DMS79 (cell line): ENCODE measurements around the gene DOC2A.
"Not testable (repeated sequence)": the region's sequence is repeated elsewhere in the genome, so short reads cannot be mapped to it uniquely, and the experiment has no call there.

Experiments
- DNase-seq: peaks from one replicate; lab custom pipeline; 2025; lab: John Stamatoyannopoulos, UW

DOC2A gene

GRCh38 chr16:30027588-30028437 lies 17.0 kb upstream of the DOC2A start:
- no peak for DNase-seq

- no peak for DNase-seq
Measured at GRCh38 chr16:30026449-30026848, 15.6 kb upstream of the DOC2A start.

GRCh38 chr16:30025574-30025973 lies 14.7 kb upstream of the DOC2A start:
- no peak for DNase-seq

- no peak for DNase-seq
Measured at GRCh38 chr16:30025156-30025555, 14.3 kb upstream of the DOC2A start.

GRCh38 chr16:30024451-30024850 lies 13.6 kb upstream of the DOC2A start:
- DNase-seq: no peak

GRCh38 chr16:30023586-30023985 lies 12.8 kb upstream of the DOC2A start:
- no peak for DNase-seq

GRCh38 chr16:30022887-30023286 lies 12.1 kb upstream of the DOC2A start, which contains the start of gene C16orf92:
C16orf92 (plus strand) TSS chr16:30023198; CDS start chr16:30023341, 143 bp downstream.
- DNase-seq: no peak

GRCh38 chr16:30018731-30019158 lies 7.9 kb upstream of the DOC2A start:
- no peak for DNase-seq

GRCh38 chr16:30017937-30018336 lies 7.1 kb upstream of the DOC2A start:
- not testable (repeated sequence) for DNase-seq

GRCh38 chr16:30017277-30017656 lies 6.4 kb upstream of the DOC2A start:
- no peak for DNase-seq

- no peak for DNase-seq
Measured at GRCh38 chr16:30016555-30017276, 5.9 kb upstream of the DOC2A start.

- DNase-seq: not testable (repeated sequence)
Measured at GRCh38 chr16:30015450-30015849, 4.6 kb upstream of the DOC2A start.

GRCh38 chr16:30012598-30012997 lies 1.8 kb upstream of the DOC2A start:
- DNase-seq: not testable (repeated sequence)

- no peak for DNase-seq
Measured at GRCh38 chr16:30011714-30012504, 1.1 kb upstream of the DOC2A start.

GRCh38 chr16:30009990-30010843 lies 610 bp downstream of the DOC2A start:
- no peak for DNase-seq

GRCh38 chr16:30009085-30009862 lies 1.6 kb downstream of the DOC2A start:
- DNase-seq: no peak

GRCh38 chr16:30007378-30007895 lies 3.4 kb downstream of the DOC2A start:
- DNase-seq: no peak

GRCh38 chr16:30006659-30007377 lies 4.0 kb downstream of the DOC2A start:
- no peak for DNase-seq

- DNase-seq: no peak
Measured at GRCh38 chr16:30006095-30006473, 4.7 kb downstream of the DOC2A start.
